ENCODE measurements around the gene PLCXD3.
"Not testable (repeated sequence)": the region's sequence is repeated elsewhere in the genome, so short reads cannot be mapped to it uniquely, and the experiment has no call there.

Gene PLCXD3

GRCh38 chr5:41485533-41485932, 24.9 kb downstream of the PLCXD3 start:
- no peak for FAIRE-seq

GRCh38 chr5:41482715-41483114, 27.7 kb downstream of the PLCXD3 start:
- no peak for FAIRE-seq

DNA sequence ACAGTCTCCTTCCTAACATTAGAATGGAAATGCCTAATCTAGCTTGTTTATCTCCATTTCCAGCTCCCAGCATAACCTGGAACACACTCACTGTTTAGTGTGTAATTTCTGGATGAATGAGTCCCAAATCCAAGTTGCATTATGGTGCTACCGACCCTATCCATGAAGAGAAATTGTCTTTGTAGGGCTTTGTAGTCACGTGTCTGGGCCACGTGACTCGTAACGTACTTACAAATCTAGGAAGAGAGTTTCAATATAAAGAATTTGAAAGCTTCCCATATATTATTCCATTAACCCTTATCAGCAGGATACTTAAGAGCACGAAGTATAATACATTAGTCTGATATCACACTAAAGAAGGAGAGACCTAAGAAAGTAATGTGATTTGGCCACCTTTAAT, 28.2 kb downstream of the PLCXD3 start:
- no peak for FAIRE-seq

DNA sequence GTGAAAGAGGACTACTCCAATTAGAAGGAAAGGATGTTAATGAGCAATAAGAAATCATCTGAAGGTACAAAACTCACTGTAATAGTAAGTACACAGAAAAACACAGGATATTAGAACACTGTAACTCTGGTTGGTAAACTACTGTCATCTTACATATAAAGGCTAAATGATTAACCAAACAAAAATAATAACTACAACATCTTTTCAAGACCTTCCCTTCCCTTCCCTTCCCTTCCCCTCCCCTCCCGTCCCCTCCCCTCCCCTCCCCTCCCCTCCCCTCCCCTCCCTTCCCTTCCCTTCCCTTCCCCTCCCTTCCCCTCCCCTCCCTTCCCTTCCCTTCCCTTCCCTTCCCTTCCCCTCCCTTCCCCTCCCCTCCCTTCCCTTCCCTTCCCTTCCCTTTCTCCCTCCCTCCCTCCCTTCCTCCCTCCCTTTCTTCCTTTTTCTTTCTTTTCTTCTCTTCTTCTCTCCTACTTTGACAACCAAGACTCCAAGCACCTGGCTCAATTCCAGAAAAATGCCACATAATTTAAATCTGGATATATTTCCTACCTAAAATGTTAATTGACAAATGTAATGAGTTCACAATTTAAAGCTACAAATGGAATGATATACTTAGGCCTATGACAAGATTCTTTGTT, 38.7 kb downstream of the PLCXD3 start:
- not testable (repeated sequence) for FAIRE-seq

- no peak for FAIRE-seq
Observed at GRCh38 chr5:41465493-41466171, 44.8 kb downstream of the PLCXD3 start.

- FAIRE-seq = no peak
Observed at GRCh38 chr5:41459557-41459956, 50.8 kb downstream of the PLCXD3 start.

DNA sequence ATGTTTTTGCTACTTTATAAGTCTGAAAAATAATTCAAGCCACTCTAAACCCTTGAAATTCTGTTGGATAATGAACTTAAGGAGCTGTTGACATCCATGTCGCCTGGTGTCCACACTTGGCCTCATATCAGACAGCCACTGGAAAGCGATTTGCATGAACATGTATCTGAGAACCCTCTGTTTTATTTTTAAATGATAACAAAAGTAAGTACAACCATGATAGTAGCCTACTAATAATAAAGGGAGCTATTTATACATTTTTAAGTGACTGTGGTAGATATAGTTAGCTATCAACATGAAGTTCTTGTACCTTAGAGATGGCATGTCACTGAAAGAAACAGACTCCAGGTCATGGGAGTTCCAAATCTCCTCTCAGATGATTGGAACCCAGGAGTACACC, 53.3 kb downstream of the PLCXD3 start:
- FAIRE-seq = no peak

- no peak for FAIRE-seq
Observed at GRCh38 chr5:41452506-41452905, 57.9 kb downstream of the PLCXD3 start.

DNA sequence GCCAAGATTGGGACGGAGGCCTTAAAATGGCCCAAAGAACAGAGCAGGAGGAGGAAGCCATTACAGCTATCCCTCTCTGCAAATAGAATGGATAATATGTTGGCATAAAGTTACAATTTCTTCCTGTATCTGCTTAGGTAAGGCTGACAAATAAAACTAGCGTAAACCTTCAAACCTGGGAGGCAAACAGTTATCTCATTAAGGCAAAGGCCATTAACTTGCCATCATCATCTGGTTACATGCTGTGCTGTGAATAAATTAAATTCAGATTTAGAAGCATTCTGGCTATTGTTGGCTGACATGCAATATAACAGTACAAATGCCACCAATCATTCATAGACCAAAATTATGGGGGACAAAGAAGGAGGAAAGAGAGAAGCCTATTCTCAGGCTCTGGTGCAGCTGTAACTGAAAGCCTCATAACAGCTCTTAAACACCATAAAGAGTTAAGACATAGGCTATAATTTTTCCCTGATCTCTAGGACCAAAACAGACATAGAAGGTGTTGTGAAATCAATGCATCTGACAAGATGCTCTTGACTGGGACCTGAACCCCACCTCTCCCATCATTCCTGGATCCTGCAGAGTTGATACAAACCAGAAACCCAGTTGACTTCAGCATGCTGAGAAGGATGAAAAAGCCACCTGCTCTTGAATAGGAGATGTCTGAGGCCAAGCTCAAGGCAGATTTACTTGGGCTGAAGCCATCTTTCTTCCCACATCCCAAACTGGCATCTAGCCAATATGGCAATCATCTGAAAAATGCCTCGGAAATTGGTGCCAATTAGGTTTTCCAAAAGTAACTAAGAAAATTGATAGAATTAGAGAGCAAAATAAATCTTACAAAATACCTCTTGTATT, 62.5 kb downstream of the PLCXD3 start:
- no peak for FAIRE-seq

- FAIRE-seq = no peak
Observed at GRCh38 chr5:41445937-41446563, 64.4 kb downstream of the PLCXD3 start.

GRCh38 chr5:41435276-41435675, 75.1 kb downstream of the PLCXD3 start:
- no peak for FAIRE-seq

- FAIRE-seq = no peak
Observed at GRCh38 chr5:41433552-41434181, 76.7 kb downstream of the PLCXD3 start.

DNA sequence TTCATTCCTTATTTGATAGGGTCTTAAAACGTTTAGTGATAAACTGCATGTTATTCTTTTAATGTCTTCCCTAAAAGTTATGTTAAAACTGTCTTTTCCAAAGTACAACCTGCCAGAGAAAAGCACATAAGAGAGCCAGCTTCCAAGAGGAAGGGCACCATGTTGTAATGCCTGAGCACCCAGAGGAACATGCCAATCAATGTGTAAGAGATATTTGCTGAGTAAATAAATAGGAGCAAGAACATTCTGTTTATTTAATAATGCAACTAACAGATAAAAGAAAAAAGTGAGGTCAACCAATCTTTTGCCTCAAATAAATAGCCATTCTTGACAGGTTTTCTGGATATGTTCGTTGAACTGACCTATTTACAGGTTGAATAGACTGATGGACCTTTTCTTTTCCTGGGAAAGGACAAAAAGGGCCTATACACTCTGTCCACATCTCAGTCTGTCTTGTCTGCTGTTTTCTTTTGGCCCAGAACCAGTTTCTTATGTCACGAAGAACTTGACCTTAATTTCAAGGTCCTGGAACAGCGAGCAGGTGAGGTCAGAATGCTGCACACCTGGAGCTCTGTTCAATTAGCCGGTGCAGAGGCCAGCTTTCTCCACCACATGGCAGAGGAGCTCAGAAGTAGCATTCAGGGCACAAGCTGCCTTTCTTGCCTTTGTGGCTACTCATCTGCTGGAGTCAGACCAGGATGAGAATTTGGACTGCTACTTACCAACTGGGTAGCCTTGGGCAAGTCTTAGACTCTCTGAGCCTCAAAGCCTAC, 77.7 kb downstream of the PLCXD3 start:
- no peak for FAIRE-seq

DNA sequence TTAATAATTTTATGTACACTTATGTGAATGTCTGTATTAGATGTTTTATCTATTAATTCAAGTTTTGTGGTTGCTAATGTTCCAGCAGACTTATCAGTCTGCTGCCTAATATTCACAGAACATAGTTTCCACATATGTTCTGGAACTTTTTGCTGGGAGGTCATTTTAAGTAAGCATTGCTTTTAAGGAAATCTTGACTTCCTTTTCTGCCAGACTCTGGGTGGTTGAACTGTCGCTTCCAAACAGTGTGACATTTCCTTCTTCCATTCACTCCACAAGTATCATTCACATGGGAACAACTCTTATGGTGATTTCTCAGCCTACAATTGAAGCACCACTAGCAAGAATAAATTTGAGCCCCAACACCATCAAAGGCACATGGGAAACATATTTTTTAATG, 82.9 kb downstream of the PLCXD3 start:
- no peak for FAIRE-seq

DNA sequence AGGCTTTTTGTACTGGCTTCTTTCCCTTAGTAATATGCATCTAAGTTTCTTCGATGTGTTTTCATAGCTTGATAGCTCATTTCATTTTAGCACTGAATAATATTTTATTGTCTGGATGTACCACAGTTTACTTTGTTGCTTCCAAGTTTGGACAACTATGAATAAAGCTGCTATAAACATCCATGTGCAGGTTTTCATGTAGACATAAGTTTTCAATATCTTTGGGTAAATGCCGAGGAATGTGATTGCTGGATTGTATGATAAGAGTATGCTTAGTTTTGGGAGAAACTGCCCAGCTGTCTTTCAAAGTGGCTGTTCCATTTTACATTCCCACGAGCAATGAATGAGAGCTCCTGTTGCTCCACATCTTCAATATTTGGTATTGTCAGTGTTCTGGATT, 84.7 kb downstream of the PLCXD3 start:
- FAIRE-seq = no peak

DNA sequence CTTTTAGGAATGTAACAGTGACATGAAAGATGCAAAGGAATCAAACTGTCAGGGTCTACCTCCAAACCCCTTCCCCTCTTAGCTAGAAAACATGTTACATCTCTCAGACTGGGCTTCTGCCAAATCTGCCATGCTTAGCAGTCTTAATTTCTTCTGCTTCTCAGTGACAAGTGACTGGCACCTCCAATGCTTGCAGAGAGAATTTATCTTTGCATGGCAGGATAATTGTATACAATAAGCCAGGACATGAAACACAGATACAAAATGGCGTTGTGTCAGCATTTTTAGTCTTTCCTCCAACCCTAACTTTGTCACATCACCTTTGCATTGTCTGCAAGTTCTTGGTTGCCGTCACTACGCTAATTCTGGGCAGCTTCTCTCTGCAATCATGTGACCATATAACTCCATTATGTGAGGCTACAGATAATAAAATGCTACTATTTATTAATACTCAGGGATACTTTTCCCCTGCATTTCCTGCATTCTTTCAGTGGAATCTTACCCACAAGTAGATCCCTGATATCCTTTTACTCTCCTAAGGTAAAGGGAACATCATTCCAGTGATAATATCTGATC, 89.8 kb downstream of the PLCXD3 start:
- no peak for FAIRE-seq

- FAIRE-seq = no peak
Observed at GRCh38 chr5:41418220-41419031, 92.0 kb downstream of the PLCXD3 start.

- FAIRE-seq = no peak
Observed at GRCh38 chr5:41416336-41416735, 94.1 kb downstream of the PLCXD3 start.

GRCh38 chr5:41415242-41415641, 95.2 kb downstream of the PLCXD3 start:
- no peak for FAIRE-seq

DNA sequence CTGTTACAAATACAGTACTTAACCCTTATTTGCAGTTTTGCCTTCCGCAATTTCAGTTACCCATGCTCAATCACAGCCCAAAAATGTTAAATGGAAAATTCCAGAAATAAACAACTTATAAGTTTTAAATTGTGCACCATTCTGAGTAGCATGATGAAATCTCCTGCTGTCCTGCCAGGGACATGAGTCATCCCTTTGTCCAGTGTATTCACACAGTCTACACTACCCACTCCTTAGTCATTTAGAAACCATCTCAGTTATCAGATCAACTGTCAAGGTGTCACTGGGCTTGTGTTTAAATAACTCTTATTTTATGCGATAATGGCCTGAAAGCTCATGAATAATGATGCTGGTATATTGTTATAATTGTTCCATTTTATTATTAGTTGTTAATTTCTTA, 95.8 kb downstream of the PLCXD3 start:
- FAIRE-seq = no peak

GRCh38 chr5:41413074-41413473, 97.3 kb downstream of the PLCXD3 start:
- no peak for FAIRE-seq

All from colon (tissue), 2 donors.